Left hindlimb (tissue), 1 donor: ENCODE results near the gene NSRP1.
A peak's percentile ranks its signal among the peaks of the same experiment; 100 is the strongest.
"Not testable (repeated sequence)": the region's sequence is repeated elsewhere in the genome, so short reads cannot be mapped to it uniquely, and the experiment has no call there.

Source experiments
- DNase-seq: peaks from one replicate; pipeline ENCODE4 v3.0.0-alpha.2; 2018

NSRP1 gene

GRCh38 chr17:30116661-30117551 is at the start of gene NSRP1:
Gene NSRP1, plus strand, starts transcription at chr17:30116816. Its CDS starts 28 bp downstream, at chr17:30116844.
- DNase-seq: peak; percentile 98

- no peak for DNase-seq
Measured at GRCh38 chr17:30068465-30068864, 48.2 kb upstream of the NSRP1 start.

- DNase-seq: no peak
Measured at GRCh38 chr17:30074254-30074653, 42.4 kb upstream of the NSRP1 start.

GRCh38 chr17:30074730-30075129 is 41.9 kb upstream of the NSRP1 start:
- DNase-seq: no peak

- no peak for DNase-seq
Measured at GRCh38 chr17:30082773-30083172, 33.8 kb upstream of the NSRP1 start.

GRCh38 chr17:30084788-30085187 is 31.8 kb upstream of the NSRP1 start:
- DNase-seq: no peak

GRCh38 chr17:30086896-30087295 is 29.7 kb upstream of the NSRP1 start:
- DNase-seq: no peak

GRCh38 chr17:30087431-30087830 is 29.2 kb upstream of the NSRP1 start:
- DNase-seq: not testable (repeated sequence)

- no peak for DNase-seq
Measured at GRCh38 chr17:30091121-30091670, 25.4 kb upstream of the NSRP1 start.

GRCh38 chr17:30091771-30092170 is 24.8 kb upstream of the NSRP1 start:
- DNase-seq: no peak

- DNase-seq: no peak
Measured at GRCh38 chr17:30092886-30093285, 23.7 kb upstream of the NSRP1 start.

GRCh38 chr17:30093463-30094147 is 23.0 kb upstream of the NSRP1 start:
- DNase-seq: peak; percentile 47

GRCh38 chr17:30095507-30096244 is 20.9 kb upstream of the NSRP1 start:
- no peak for DNase-seq

- no peak for DNase-seq
Measured at GRCh38 chr17:30101686-30102390, 14.8 kb upstream of the NSRP1 start.

- DNase-seq: no peak
Measured at GRCh38 chr17:30103921-30104320, 12.7 kb upstream of the NSRP1 start.

GRCh38 chr17:30104575-30105339 is 11.9 kb upstream of the NSRP1 start:
- DNase-seq: peak; percentile 77

GRCh38 chr17:30112794-30113193 is 3.8 kb upstream of the NSRP1 start:
- no peak for DNase-seq

GRCh38 chr17:30113213-30113612 is 3.4 kb upstream of the NSRP1 start:
- no peak for DNase-seq

- DNase-seq: no peak
Measured at GRCh38 chr17:30116345-30116660, 313 bp upstream of the NSRP1 start.

- DNase-seq: no peak
Measured at GRCh38 chr17:30117675-30118081, 1.1 kb downstream of the NSRP1 start.

GRCh38 chr17:30118635-30119034 is 2.0 kb downstream of the NSRP1 start:
- not testable (repeated sequence) for DNase-seq
